Ishikawa (cell line): Measurements from ENCODE around the gene GNB5.

Experiments
- CEBPB ChIP-seq: IDR thresholded peaks from 2 replicates; pipeline ENCODE4 v1.6.1; 2012
- CREB1 ChIP-seq: IDR thresholded peaks from 2 replicates; pipeline ENCODE4 v1.6.1; 2012; ENCODE audit warnings: low read depth
- EGR1 ChIP-seq: IDR thresholded peaks from 2 replicates; pipeline ENCODE4 v1.6.1; 2012
- EP300 ChIP-seq: IDR thresholded peaks from 2 replicates; pipeline ENCODE4 v1.6.1; 2012; ENCODE audit warnings: borderline replicate concordance
- FOXM1 ChIP-seq: IDR thresholded peaks from 2 replicates; pipeline ENCODE4 v1.6.1; 2012; ENCODE audit warnings: low read depth, borderline replicate concordance
- MAX ChIP-seq: IDR thresholded peaks from 2 replicates; pipeline ENCODE4 v1.6.1; 2012
- NFIC ChIP-seq: IDR thresholded peaks from 2 replicates; pipeline ENCODE4 v1.6.1; 2012
- RAD21 ChIP-seq: IDR thresholded peaks from 2 replicates; pipeline ENCODE4 v1.6.1; 2012; ENCODE audit warnings: low read depth
- TAF1 ChIP-seq: IDR thresholded peaks from 2 replicates; pipeline ENCODE4 v1.6.1; 2012; ENCODE audit warnings: low read depth, mild to moderate bottlenecking
- TCF12 ChIP-seq: IDR thresholded peaks from 2 replicates; pipeline ENCODE4 v1.6.1; 2012; ENCODE audit warnings: low read depth
- TEAD4 ChIP-seq: IDR thresholded peaks from 2 replicates; pipeline ENCODE4 v1.6.1; 2012
- USF1 ChIP-seq: IDR thresholded peaks from 2 replicates; pipeline ENCODE4 v1.6.1; 2012
- YY1 ChIP-seq: IDR thresholded peaks from 2 replicates; pipeline ENCODE4 v1.6.1; 2012; ENCODE audit warnings: low read depth
- ZBTB7A ChIP-seq: IDR thresholded peaks from 2 replicates; pipeline ENCODE4 v1.6.1; 2012; ENCODE audit warnings: low read depth
- TF ChIP-seq, protein P1 (sequence below): IDR thresholded peaks from 2 replicates; pipeline ENCODE4 v1.6.1; 2012; ENCODE audit warnings: low read depth, mild to moderate bottlenecking

The GNB5 gene

GRCh38 chr15:52124270-52124880 lies 66.8 kb downstream of the GNB5 start:
- no peak for TF ChIP-seq TCF12
- TF ChIP-seq TAF1: no peak

GRCh38 chr15:52121896-52122295 lies 69.3 kb downstream of the GNB5 start:
- TF ChIP-seq CREB1 (no peak), RAD21 (no peak), FOXM1 (no peak)

GRCh38 chr15:52121006-52121405 lies 70.2 kb downstream of the GNB5 start:
- TF ChIP-seq TAF1 (no peak), ZBTB7A (no peak), CREB1 (no peak), CEBPB (no peak)

DNA sequence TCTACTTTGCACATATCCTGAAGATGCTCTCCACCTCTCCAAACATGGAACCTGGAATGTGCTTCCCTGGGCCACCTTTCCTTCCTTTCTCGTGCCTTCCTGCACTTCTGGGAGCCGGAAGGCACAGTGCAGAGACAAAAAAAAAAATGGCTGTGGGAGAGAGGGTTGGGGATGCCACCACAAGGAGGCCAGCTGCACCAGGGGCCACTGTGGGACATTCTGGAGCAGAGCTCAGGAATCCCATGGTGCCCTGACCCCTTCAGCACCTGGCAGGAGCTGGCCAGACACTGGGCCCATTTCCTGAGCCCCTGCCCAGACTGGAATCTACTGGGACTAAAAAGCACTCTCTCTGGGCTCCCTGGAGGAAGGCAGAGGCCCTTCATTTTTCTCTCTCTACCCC lies 70.7 kb downstream of the GNB5 start:
- TF ChIP-seq, protein P1, sequence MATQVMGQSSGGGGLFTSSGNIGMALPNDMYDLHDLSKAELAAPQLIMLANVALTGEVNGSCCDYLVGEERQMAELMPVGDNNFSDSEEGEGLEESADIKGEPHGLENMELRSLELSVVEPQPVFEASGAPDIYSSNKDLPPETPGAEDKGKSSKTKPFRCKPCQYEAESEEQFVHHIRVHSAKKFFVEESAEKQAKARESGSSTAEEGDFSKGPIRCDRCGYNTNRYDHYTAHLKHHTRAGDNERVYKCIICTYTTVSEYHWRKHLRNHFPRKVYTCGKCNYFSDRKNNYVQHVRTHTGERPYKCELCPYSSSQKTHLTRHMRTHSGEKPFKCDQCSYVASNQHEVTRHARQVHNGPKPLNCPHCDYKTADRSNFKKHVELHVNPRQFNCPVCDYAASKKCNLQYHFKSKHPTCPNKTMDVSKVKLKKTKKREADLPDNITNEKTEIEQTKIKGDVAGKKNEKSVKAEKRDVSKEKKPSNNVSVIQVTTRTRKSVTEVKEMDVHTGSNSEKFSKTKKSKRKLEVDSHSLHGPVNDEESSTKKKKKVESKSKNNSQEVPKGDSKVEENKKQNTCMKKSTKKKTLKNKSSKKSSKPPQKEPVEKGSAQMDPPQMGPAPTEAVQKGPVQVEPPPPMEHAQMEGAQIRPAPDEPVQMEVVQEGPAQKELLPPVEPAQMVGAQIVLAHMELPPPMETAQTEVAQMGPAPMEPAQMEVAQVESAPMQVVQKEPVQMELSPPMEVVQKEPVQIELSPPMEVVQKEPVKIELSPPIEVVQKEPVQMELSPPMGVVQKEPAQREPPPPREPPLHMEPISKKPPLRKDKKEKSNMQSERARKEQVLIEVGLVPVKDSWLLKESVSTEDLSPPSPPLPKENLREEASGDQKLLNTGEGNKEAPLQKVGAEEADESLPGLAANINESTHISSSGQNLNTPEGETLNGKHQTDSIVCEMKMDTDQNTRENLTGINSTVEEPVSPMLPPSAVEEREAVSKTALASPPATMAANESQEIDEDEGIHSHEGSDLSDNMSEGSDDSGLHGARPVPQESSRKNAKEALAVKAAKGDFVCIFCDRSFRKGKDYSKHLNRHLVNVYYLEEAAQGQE: no peak
- TF ChIP-seq EGR1: no peak
- no peak for TF ChIP-seq TCF12
- no peak for TF ChIP-seq RAD21
- no peak for TF ChIP-seq YY1
- TF ChIP-seq TAF1: no peak
- TF ChIP-seq CEBPB: no peak

DNA sequence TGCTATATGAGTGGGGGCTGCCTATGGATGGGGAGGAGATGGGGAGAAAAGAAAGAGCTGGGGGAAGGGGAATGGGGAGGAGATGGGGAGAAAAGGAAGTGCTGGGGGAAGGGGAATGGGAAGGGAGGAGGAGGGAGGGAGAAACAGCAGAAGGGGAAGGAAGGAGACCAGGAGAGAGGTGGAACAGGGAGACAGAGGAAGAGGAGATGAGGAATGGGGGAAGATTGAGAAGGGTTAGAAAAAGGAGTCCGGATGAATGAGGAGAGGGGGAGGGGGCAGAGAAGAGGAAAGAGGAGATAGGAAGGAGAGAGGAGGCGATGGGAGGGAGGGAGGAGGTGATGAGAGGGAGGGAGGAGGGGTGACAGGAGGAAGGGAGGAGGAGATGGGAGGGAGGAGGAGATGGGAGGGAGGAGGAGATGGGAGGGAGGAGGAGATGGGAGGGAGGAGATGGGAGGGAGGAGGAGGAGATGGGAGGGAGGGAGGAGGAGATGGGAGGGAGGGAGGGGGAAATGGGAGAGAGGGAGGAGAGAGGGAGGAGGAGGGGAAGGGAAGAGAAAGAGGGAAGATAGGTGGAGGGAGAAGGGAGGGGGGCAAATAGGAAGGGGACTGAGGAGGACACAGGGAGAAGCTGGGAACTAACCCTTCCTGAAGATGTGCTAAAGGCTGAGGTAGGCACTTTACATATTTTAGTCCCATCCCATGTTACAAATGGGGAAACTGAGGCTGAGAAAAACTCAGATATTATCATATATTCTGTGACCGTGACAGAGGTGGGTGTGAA lies 72.0 kb downstream of the GNB5 start:
- TF ChIP-seq EP300 (no peak), USF1 (no peak), NFIC (no peak), CREB1 (no peak)
- TF ChIP-seq, protein P1: no peak

DNA sequence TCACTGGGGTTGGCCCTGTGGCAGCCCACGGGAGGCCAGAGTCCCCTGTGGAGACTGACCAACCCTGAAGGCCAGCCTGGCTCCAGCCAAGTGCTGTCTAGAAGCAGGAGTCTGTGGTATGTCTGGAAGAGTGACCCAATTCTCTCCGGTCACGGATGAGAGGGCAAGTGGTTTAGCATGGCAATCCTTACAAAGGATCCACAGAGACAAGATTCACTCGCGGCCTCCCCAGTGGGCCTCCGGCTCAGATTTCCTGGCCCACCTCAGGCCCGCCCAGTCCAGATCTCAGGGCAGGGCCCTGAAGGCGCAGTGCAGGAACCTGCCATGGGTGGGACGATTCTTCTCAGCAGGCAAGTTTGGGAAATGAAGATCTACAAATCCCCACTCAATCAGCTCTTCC lies 73.6 kb downstream of the GNB5 start:
- TF ChIP-seq MAX: no peak
- TF ChIP-seq TAF1: no peak
- TF ChIP-seq USF1: no peak
- TF ChIP-seq CEBPB: no peak
- TF ChIP-seq TEAD4: 0 out of 2 replicates have a peak, but pooled peaks have one; percentile 5
- no peak for TF ChIP-seq EGR1
- TF ChIP-seq TCF12: no peak
- TF ChIP-seq FOXM1: no peak
- TF ChIP-seq YY1: no peak
- TF ChIP-seq CREB1: no peak
- TF ChIP-seq RAD21: no peak
- peak; percentile 14; the same call in 1 of the 2 replicates for TF ChIP-seq EP300
- TF ChIP-seq, protein P1: no peak
- TF ChIP-seq ZBTB7A: no peak
- TF ChIP-seq NFIC: 0 out of 2 replicates have a peak, but pooled peaks have one; percentile 5
